HEK293 (cell line): ENCODE results near the gene FGD3.

Experiments used
- ATF2 ChIP-seq: fragments of 450-650 bp; formaldehyde crosslinking; IDR thresholded peaks from 2 replicates; pipeline ENCODE4 v1.5.1; 2016; ENCODE audit warnings: missing biosample characterization, missing genetic modification characterization, low read depth
- CTCF ChIP-seq: fragments of 450-650 bp; formaldehyde crosslinking; IDR thresholded peaks from 2 replicates; pipeline ENCODE4 v1.5.1; 2016; ENCODE audit warnings: missing biosample characterization, missing genetic modification characterization
- GLI4 ChIP-seq: fragments of 450-650 bp; formaldehyde crosslinking; IDR thresholded peaks from 2 replicates; pipeline ENCODE4 v1.5.1; 2016; ENCODE audit warnings: missing biosample characterization, missing genetic modification characterization
- PBX3 ChIP-seq: sonication (generic); formaldehyde crosslinking; IDR thresholded peaks from 2 replicates; pipeline ENCODE4 v1.8.1; 2022; ENCODE audit warnings: mild to moderate bottlenecking, moderate library complexity, missing genetic modification reagents
- PRDM10 ChIP-seq: fragments of 450-650 bp; formaldehyde crosslinking; IDR thresholded peaks from 2 replicates; pipeline ENCODE4 v1.5.1; 2016; ENCODE audit warnings: missing biosample characterization, missing genetic modification characterization
- ZNF121 ChIP-seq: fragments of 450-650 bp; formaldehyde crosslinking; IDR thresholded peaks from 2 replicates; pipeline ENCODE4 v1.5.1; 2016; ENCODE audit warnings: missing biosample characterization, missing genetic modification characterization
- ZNF335 ChIP-seq: fragments of 450-650 bp; formaldehyde crosslinking; conservative IDR thresholded peaks from 2 replicates; pipeline ENCODE4 v1.5.1; 2016; ENCODE audit warnings: missing biosample characterization, missing genetic modification characterization
- ZNF354C ChIP-seq: fragments of 450-650 bp; formaldehyde crosslinking; IDR thresholded peaks from 2 replicates; pipeline ENCODE4 v1.5.1; 2016; ENCODE audit warnings: missing biosample characterization, missing genetic modification characterization, low read depth, borderline replicate concordance
- ZNF362 ChIP-seq: fragments of 450-650 bp; formaldehyde crosslinking; IDR thresholded peaks from 2 replicates; pipeline ENCODE4 v1.5.1; 2016; ENCODE audit warnings: missing biosample characterization, missing genetic modification characterization
- ZNF416 ChIP-seq: fragments of 450-650 bp; formaldehyde crosslinking; IDR thresholded peaks from 2 replicates; pipeline ENCODE4 v1.5.1; 2016; ENCODE audit warnings: missing biosample characterization, missing genetic modification characterization
- ZNF704 ChIP-seq: fragments of 450-650 bp; formaldehyde crosslinking; IDR thresholded peaks from 2 replicates; pipeline ENCODE4 v1.5.1; 2016; ENCODE audit warnings: missing biosample characterization, missing genetic modification characterization

GRCh38 chr9:93031629-93032430 lies 84.5 kb downstream of the FGD3 start:
- TF ChIP-seq ZNF354C (tag by site-specific recombination) (no peak), ZNF362 (tag by site-specific recombination) (no peak), CTCF (tag by site-specific recombination) (no peak), ZNF704 (tag by site-specific recombination) (no peak), ZNF335 (tag by site-specific recombination) (no peak), ZNF121 (tag by site-specific recombination) (no peak), PRDM10 (tag by site-specific recombination) (no peak), GLI4 (tag by site-specific recombination) (no peak), ZNF416 (no peak), ATF2 (tag by site-specific recombination) (no peak), PBX3 (CRISPR knock-in tag) (no peak)
